Heart left ventricle (tissue), 13 donors: ENCODE measurements around the gene LAMA3.

Source experiments
- POLR2A ChIP-seq, 2 donors: fragments of 450-650 bp; IDR thresholded peaks; one replicate each; pipeline ENCODE4 v1.6.1; 2017; ENCODE audit warnings: antibody characterized with exemption in 2 of 2, mild to moderate bottlenecking in 2 of 2, moderate library complexity in 2 of 2
- TF ChIP-seq, protein P1 (sequence below), 12 donors: fragments of 200-600 bp; sonication (generic) in 4 of 12; IDR thresholded peaks; one replicate each; pipeline versions ENCODE4 v1.5.0 to v1.8.0; 2018 to 2022; ENCODE audit warnings: antibody characterized with exemption in 12 of 12, mild to moderate bottlenecking in 5 of 12
- donor health status: ischemic (EF 13 %, LVEDD 7.1; RV severe dilation, severe dysfunction).
- donor health status: DM: no; HTN: yes; CAD: no.
- donor health status: DM: no; HTN: no; CAD: no.
- donor health status: ischemic (EF 25% LVEDD 6.9; RV normal size, moderate dysfunction).
- donor health status: ischemic (EF 25% LVEDD 5.7; RV mildly dilated, moderate dysfunction).
- donor health status: ischemic (EF 35%, LVEDD 5.7; RV mildly dilated, moderate dysfunction).
- donor health status: nonischemic (EF 11% LVEDD 7.7; RV severe dilation, severe dysfunction).
- donor health status: DM: yes; HTN: yes; CAD: no.
- donor health status: PGD.
- donor health status: ischemic (EF 29% LVEDD 5.4; RV normal size, mild dysfunction).
- donor health status: nonischemic (EF 23%, LVEDD 6.1; RV moderate dilation, normal function).

DNA sequence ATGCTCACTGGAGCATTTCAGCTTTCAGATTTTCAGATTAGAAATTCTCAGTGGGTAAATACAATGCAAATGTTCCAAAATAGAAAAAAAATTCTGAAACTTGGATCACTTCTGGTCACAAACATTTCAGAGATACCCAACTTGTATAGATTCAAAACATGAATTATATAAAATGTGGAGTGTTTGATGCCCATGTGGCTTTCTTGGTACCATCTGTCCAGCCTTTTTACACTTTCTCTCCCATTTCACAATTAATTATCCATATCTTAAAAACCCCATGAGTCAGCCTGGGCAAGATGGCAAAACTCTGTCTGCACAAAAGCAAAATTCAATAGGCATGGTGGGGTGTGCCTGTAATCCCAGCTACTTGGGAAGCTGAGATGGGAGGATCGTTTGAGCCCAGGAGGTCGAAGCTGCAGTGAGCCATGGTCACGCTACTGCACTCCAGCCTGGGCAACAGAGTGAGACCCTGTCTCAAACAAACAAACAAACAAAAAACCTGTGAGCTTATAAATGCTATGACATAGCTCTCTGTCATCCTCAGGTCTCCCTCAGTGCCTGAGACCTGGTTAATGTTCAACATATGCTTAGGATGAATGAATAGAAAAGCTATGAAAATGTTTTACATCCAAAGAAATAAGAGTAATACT, 179.0 kb downstream of the LAMA3 start:
- TF ChIP-seq, protein P1, sequence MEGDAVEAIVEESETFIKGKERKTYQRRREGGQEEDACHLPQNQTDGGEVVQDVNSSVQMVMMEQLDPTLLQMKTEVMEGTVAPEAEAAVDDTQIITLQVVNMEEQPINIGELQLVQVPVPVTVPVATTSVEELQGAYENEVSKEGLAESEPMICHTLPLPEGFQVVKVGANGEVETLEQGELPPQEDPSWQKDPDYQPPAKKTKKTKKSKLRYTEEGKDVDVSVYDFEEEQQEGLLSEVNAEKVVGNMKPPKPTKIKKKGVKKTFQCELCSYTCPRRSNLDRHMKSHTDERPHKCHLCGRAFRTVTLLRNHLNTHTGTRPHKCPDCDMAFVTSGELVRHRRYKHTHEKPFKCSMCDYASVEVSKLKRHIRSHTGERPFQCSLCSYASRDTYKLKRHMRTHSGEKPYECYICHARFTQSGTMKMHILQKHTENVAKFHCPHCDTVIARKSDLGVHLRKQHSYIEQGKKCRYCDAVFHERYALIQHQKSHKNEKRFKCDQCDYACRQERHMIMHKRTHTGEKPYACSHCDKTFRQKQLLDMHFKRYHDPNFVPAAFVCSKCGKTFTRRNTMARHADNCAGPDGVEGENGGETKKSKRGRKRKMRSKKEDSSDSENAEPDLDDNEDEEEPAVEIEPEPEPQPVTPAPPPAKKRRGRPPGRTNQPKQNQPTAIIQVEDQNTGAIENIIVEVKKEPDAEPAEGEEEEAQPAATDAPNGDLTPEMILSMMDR (IDR thresholded peaks at IDR 0.05), result no peak
- no peak for TF ChIP-seq POLR2A (IDR thresholded peaks at IDR 0.05)
